Body of pancreas (tissue), 4 donors: Measurements from ENCODE around the gene ATXN10. TPM values are rescaled to one million over a fixed set of nuclear protein-coding genes. Genes with fewer than 3 reads are reported as not detected.

ENCODE experiments used
- ATAC-seq: fragments of 150-250 bp; one replicate; pipeline ENCODE4 v1.9.1; 2016
- DNase-seq, 4 donors: peaks; one replicate each; pipeline ENCODE4 v3.0.0-alpha.2; 2019
- H3K27ac ChIP-seq, 4 donors: fragments of 200-600 bp; sonication (generic); 1 replicate in 3 of 4; 2 replicates in 1 of 4; pipeline versions ENCODE4 v1.5.1 to v1.6.1; 2016 to 2019; ENCODE audit warnings: mild to moderate bottlenecking in 1 of 4, mixed read lengths in 1 of 4, moderate library complexity in 1 of 4
- H3K27me3 ChIP-seq, 2 donors: fragments of 200-600 bp; sonication (generic); one replicate each; pipeline ENCODE4 v1.6.0; 2016; ENCODE audit warnings: mild to moderate bottlenecking in 1 of 2
- H3K36me3 ChIP-seq, 2 donors: fragments of 200-600 bp; sonication (generic); replicated peaks in 1 of 2; 2 replicates each; pipeline ENCODE4 v1.5.1; 2016; ENCODE audit warnings: low read depth in 2 of 2; ENCODE audit not compliant: insufficient read depth in 1 of 2
- H3K4me1 ChIP-seq: fragments of 200-600 bp; sonication (generic); one replicate; pipeline ENCODE4 v1.6.0; 2016
- H3K4me3 ChIP-seq, 2 donors: fragments of 200-600 bp; sonication (generic); 1 replicate in 1 of 2; 2 replicates in 1 of 2; pipeline ENCODE4 v1.5.1; 2016 to 2019
- H3K9me3 ChIP-seq, 3 donors: fragments of 200-600 bp; sonication (generic); 1 replicate in 2 of 3; 2 replicates in 1 of 3; pipeline ENCODE4 v1.5.1; 2016
- POLR2A ChIP-seq, 3 donors: fragments of 450-650 bp; IDR thresholded peaks; one replicate each; pipeline ENCODE4 v1.6.1; 2016; ENCODE audit warnings: antibody characterized with exemption in 3 of 3, mild to moderate bottlenecking in 2 of 3
- whole genome bisulfite sequencing, 2 donors: methylation state at CpG; one replicate each; pipeline ENCODE4 v1.1.5; 2017; 5-methylcytosine and 5-hydroxymethylcytosine counted together
- intact Hi-C: fragments of 100-400 bp; cut with DNase I; formaldehyde crosslinking; loops from one replicate; pipeline ENCODE4 v1.15.1; 2023
- total RNA-seq, 2 donors: library from RNA; depleted of rRNA; stranded (reverse); fragments of >200 nt; gene quantifications; one replicate each; pipeline ENCODE4 v1.1.0, GENCODE V29; 2016
- TF ChIP-seq, protein P1 (sequence below), 7 experiments: fragments of 450-650 bp in 4 of 7; fragments of 200-600 bp in 3 of 7; sonication (generic) in 3 of 7; IDR thresholded peaks; one replicate each; pipeline ENCODE4 v1.5.1; 2016 to 2019; ENCODE audit warnings: antibody characterized with exemption in 7 of 7

The ATXN10 gene
- total RNA-seq, 2 donors from 2014 or later, result 61.6 to 69.8 TPM

DNA sequence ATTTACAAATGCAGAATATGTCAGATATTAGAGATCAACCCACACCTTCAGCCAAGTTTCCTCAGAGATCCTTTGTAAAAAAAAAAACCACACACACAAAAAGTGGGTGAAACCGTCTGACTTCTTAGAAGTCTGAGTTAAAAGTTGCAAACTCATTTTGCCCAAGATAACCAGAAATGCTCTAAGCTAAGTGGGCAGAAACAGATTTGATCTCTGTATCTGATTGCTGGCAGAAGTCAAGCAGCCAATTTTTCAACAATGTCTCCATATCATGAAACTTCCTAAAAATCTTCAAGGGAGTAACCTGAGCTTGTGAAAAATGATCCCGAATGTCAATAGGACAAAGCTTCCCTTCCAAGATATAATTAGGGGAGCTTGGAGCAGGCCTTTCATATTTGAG, 28.6 kb upstream of the ATXN10 start:
- Histone ChIP-seq H3K9me3 (no peaks in the 10 kb centered on the region), H3K4me3 (no peak overlapping the region), H3K27me3 (no peaks in the 10 kb centered on the region), H3K36me3 (no peaks in the 10 kb centered on the region), H3K4me1 (peaks cover 9% of the 10 kb centered on the region), H3K27ac (no peak overlapping the region)
- WGBS, 2 donors, result 26 to 56% methylated on average over 2 of the region's 2 CpGs
- DNase-seq, result no peak
- TF ChIP-seq, protein P1, sequence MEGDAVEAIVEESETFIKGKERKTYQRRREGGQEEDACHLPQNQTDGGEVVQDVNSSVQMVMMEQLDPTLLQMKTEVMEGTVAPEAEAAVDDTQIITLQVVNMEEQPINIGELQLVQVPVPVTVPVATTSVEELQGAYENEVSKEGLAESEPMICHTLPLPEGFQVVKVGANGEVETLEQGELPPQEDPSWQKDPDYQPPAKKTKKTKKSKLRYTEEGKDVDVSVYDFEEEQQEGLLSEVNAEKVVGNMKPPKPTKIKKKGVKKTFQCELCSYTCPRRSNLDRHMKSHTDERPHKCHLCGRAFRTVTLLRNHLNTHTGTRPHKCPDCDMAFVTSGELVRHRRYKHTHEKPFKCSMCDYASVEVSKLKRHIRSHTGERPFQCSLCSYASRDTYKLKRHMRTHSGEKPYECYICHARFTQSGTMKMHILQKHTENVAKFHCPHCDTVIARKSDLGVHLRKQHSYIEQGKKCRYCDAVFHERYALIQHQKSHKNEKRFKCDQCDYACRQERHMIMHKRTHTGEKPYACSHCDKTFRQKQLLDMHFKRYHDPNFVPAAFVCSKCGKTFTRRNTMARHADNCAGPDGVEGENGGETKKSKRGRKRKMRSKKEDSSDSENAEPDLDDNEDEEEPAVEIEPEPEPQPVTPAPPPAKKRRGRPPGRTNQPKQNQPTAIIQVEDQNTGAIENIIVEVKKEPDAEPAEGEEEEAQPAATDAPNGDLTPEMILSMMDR (IDR thresholded peaks at IDR 0.05), result no peak
- TF ChIP-seq POLR2A (IDR thresholded peaks at IDR 0.05), result no peak
- intact Hi-C loops, result no loop called here
- no peak for ATAC-seq

- Histone ChIP-seq H3K27ac (no peak overlapping the region), H3K4me1 (peaks cover 9% of the 10 kb centered on the region), H3K27me3 (no peaks in the 10 kb centered on the region), H3K36me3 (no peaks in the 10 kb centered on the region), H3K9me3 (no peaks in the 10 kb centered on the region), H3K4me3 (no peak overlapping the region)
- no peak for TF ChIP-seq POLR2A (IDR thresholded peaks at IDR 0.05)
- TF ChIP-seq, protein P1 (IDR thresholded peaks at IDR 0.05), result no peak
- no peak for DNase-seq
- WGBS, 2 donors, result 53 to 57% methylated on average over 12 of the region's 12 CpGs
- intact Hi-C loops, result no loop called here
- ATAC-seq, result no peak
Measured at GRCh38 chr22:45644714-45645113, 26.9 kb upstream of the ATXN10 start.

- Histone ChIP-seq H3K4me1 (peaks cover 9% of the 10 kb centered on the region), H3K36me3 (no peaks in the 10 kb centered on the region), H3K27ac (no peak overlapping the region), H3K27me3 (no peaks in the 10 kb centered on the region), H3K4me3 (no peak overlapping the region), H3K9me3 (no peaks in the 10 kb centered on the region)
- intact Hi-C loops, result no loop called here
- WGBS, 2 donors, result 24 to 29% methylated on average over 8 to 13 of the region's 16 CpGs
- TF ChIP-seq, protein P1 (IDR thresholded peaks at IDR 0.05), result no peak
- no peak for TF ChIP-seq POLR2A (IDR thresholded peaks at IDR 0.05)
- ATAC-seq, result no peak
- DNase-seq, result no peak
Measured at GRCh38 chr22:45645150-45645525, 26.5 kb upstream of the ATXN10 start.

DNA sequence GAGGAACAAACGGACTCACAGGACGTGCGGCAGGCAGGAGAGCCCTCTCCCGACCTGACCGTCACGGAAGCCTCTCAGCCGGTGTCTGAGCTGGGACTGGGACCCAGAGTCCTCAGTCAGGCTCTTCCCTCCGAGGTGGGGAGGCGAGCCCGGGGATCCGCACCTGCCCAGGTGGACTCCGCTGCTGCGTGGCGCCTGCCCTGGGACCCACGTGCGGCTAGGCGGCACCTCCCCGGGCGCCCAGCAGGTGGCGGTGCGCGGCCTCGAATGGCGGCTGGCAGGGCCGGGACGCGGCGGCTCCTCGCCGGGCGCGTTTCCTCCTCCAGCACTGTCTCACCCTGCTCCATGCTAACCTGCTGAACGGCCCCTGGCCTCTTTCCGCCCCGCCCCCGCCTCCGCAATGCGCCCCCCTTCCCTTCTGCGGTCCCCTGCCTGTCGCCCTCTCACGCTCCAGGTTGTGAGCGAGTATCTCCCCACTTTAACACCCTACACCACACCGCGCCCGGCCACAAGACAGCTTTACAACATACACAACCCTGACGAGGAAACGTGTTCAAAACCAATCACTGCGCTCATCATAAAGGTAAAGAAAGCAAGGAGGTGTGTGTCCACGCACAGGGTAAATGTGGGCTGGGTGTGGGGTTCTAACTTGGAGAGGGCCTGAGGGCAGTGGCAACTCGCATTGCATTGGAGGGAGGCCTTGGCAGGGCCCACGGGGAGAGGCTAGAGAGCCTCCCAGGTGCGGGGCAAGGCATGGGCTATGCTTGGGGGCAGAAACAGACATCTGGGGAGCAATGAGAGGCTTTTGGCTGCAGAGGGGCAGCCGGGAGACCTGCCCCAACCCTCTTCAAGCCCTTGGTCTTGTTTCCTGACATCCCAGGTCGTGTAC, 25.9 kb upstream of the ATXN10 start:
- ATAC-seq (peak; percentile 87), DNase-seq (peak; percentile 66 to 83 (median 78))
- 20 to 61% methylated on average over 19 to 47 of the region's 54 CpGs for WGBS, 2 donors
- H3K27me3 ChIP-seq, result no peaks in the 10 kb centered on the region
- no peaks in the 10 kb centered on the region for H3K9me3 ChIP-seq
- TF ChIP-seq, protein P1 (IDR thresholded peaks at IDR 0.05), result peak; percentile 74 to 97 (median 88)
- TF ChIP-seq POLR2A (IDR thresholded peaks at IDR 0.05), result no peak
- H3K27ac ChIP-seq, result no peak overlapping the region
- peaks cover 9% of the 10 kb centered on the region for H3K4me1 ChIP-seq
- no peaks in the 10 kb centered on the region for H3K36me3 ChIP-seq
- no peak overlapping the region for H3K4me3 ChIP-seq
- intact Hi-C loops, result no loop called here
